ENCODE results near the gene INPP5K. TPM values are rescaled to one million over a fixed set of nuclear protein-coding genes. Genes with fewer than 3 reads are reported as not detected.
"Not testable (repeated sequence)": the region's sequence is repeated elsewhere in the genome, so short reads cannot be mapped to it uniquely, and the experiment has no call there.

INPP5K gene
- total RNA-seq, 1 donor from 2014 or later, result 50.0 TPM

- ChIA-PET POLR2A (interaction anchor here (0.6 to 2.4 kb wide), 10 partner anchors 19 to 175 kb away, joined by 3 to 15 read pairs (median 6); partner anchors contain the start of genes INPP5K and MYO1C), CTCF (interaction anchor here (0.7 to 2.4 kb wide), 4 partner anchors 29 to 193 kb away, joined by 3 to 18 read pairs (median 4); partner anchors contain the start of gene INPP5K)
- peaks cover 24% of the 10 kb centered on the region for H3K36me3 Mint-ChIP-seq (ENCODE audit: low read depth)
- H3K9me3 Mint-ChIP-seq, result no peaks in the 10 kb centered on the region
- peaks cover 53% of the 10 kb centered on the region for H3K4me1 Mint-ChIP-seq
- H3K27me3 Mint-ChIP-seq, result no peaks in the 10 kb centered on the region
- peak within 1 kb of the TSS; percentile 87 for H3K27ac Mint-ChIP-seq
- no peak for TF ChIP-seq CTCF (IDR thresholded peaks at IDR 0.05)
- intact Hi-C loops (cut with micrococcal nuclease), result loop anchor here (1.0 kb wide), 6 partner anchors 18 to 106 kb away; partner anchors contain the start of genes INPP5K, PITPNA and YWHAE
- ATAC-seq (ENCODE audit: low read depth) (peak; percentile 92), DNase-seq (peak; percentile 99)
- peak within 1 kb of the TSS; percentile 94 for H3K4me3 Mint-ChIP-seq
Observed at GRCh38 chr17:1455797-1456599, 60.4 kb downstream of the INPP5K start, which contains the start of gene CRK. TSS of gene CRK (minus strand) at chr17:1456232. CDS start at chr17:1456117, 115 bp downstream.

- intact Hi-C loops (cut with micrococcal nuclease), result loop anchor here (1.0 kb wide), 2 partner anchors 90 to 107 kb away; partner anchors contain the start of gene PITPNA
- peak; percentile 42 for ATAC-seq (ENCODE audit: low read depth)
- peaks cover 54% of the 10 kb centered on the region for H3K4me1 Mint-ChIP-seq
Observed at GRCh38 chr17:1455291-1455796, 61.1 kb downstream of the INPP5K start.

GRCh38 chr17:1454541-1454940 lies 61.9 kb downstream of the INPP5K start:
- CTCF ChIA-PET, result interaction anchor here (1.0 kb wide), 1 partner anchor 60 kb away, joined by 3 read pairs; no protein-coding TSS in a partner anchor
- H3K27ac Mint-ChIP-seq, result peak overlapping the region; percentile 69

More at GRCh38 chr17:1455291-1455796, 61.1 kb downstream of the INPP5K start:
- Mint-ChIP-seq H3K27ac (peak overlapping the region; percentile 87), H3K36me3 (ENCODE audit: low read depth) (peaks cover 24% of the 10 kb centered on the region), H3K27me3 (no peaks in the 10 kb centered on the region), H3K4me3 (peak overlapping the region; percentile 94), H3K9me3 (no peaks in the 10 kb centered on the region)
- POLR2A ChIA-PET, result interaction anchor here (0.6 to 2.4 kb wide), 9 partner anchors 19 to 174 kb away, joined by 3 to 15 read pairs (median 6); partner anchors contain the start of genes INPP5K and MYO1C
- CTCF ChIA-PET, result interaction anchor here (1.2 to 2.4 kb wide), 3 partner anchors 61 to 193 kb away, joined by 4 to 18 read pairs (median 5); partner anchors contain the start of gene INPP5K
- no peak for TF ChIP-seq CTCF (IDR thresholded peaks at IDR 0.05)
- DNase-seq, result peak; percentile 61

GRCh38 chr17:1453694-1454093 lies 62.7 kb downstream of the INPP5K start:
- H3K4me3 Mint-ChIP-seq; ATAC-seq (ENCODE audit: low read depth); intact Hi-C loops (cut with micrococcal nuclease); DNase-seq; H3K27me3 Mint-ChIP-seq; H3K27ac Mint-ChIP-seq; H3K9me3 Mint-ChIP-seq: not testable (repeated sequence)
- POLR2A ChIA-PET, result interaction anchor here (1.1 to 1.4 kb wide), 3 partner anchors 9 to 55 kb away, joined by 3 to 4 read pairs (median 4); no protein-coding TSS in a partner anchor
- Mint-ChIP-seq H3K36me3 (ENCODE audit: low read depth) (peaks cover 32% of the 10 kb centered on the region), H3K4me1 (peaks cover 58% of the 10 kb centered on the region)
- CTCF ChIA-PET, result interaction anchor here (1.0 kb wide), 1 partner anchor 61 kb away, joined by 3 read pairs; no protein-coding TSS in a partner anchor

More at GRCh38 chr17:1454541-1454940, 61.9 kb downstream of the INPP5K start:
- intact Hi-C loops (cut with micrococcal nuclease), result no loop called here
- no peak for DNase-seq
- peaks cover 49% of the 10 kb centered on the region for H3K4me1 Mint-ChIP-seq
- H3K27me3 Mint-ChIP-seq, result no peaks in the 10 kb centered on the region
- peaks cover 24% of the 10 kb centered on the region for H3K36me3 Mint-ChIP-seq (ENCODE audit: low read depth)
- H3K4me3 Mint-ChIP-seq, result peak overlapping the region; percentile 94
- no peak for ATAC-seq (ENCODE audit: low read depth)
- no peaks in the 10 kb centered on the region for H3K9me3 Mint-ChIP-seq
- TF ChIP-seq CTCF (IDR thresholded peaks at IDR 0.05), result no peak
- POLR2A ChIA-PET, result interaction anchor here (0.5 to 1.4 kb wide), 2 partner anchors 35 to 80 kb away, joined by 3 read pairs; no protein-coding TSS in a partner anchor

GRCh38 chr17:1452836-1453235 lies 63.6 kb downstream of the INPP5K start:
- H3K36me3 Mint-ChIP-seq (ENCODE audit: low read depth), result peaks cover 35% of the 10 kb centered on the region
- peaks cover 60% of the 10 kb centered on the region for H3K4me1 Mint-ChIP-seq
- no peak overlapping the region for H3K4me3 Mint-ChIP-seq
- no peak for TF ChIP-seq CTCF (IDR thresholded peaks at IDR 0.05)
- no peaks in the 10 kb centered on the region for H3K9me3 Mint-ChIP-seq
- intact Hi-C loops (cut with micrococcal nuclease), result no loop called here
- DNase-seq (no peak), ATAC-seq (ENCODE audit: low read depth) (no peak)
- H3K27ac Mint-ChIP-seq, result no peak overlapping the region
- H3K27me3 Mint-ChIP-seq, result no peaks in the 10 kb centered on the region
- POLR2A ChIA-PET, result interaction anchor here (1.1 to 1.4 kb wide), 2 partner anchors 10 to 55 kb away, joined by 4 read pairs; no protein-coding TSS in a partner anchor
- CTCF ChIA-PET, result interaction anchor here (1.4 kb wide), 1 partner anchor 87 kb away, joined by 3 read pairs; no protein-coding TSS in a partner anchor

- Mint-ChIP-seq H3K4me1 (peaks cover 58% of the 10 kb centered on the region), H3K36me3 (ENCODE audit: low read depth) (peaks cover 48% of the 10 kb centered on the region)
- POLR2A ChIA-PET; ATAC-seq (ENCODE audit: low read depth); H3K27ac Mint-ChIP-seq; H3K27me3 Mint-ChIP-seq; intact Hi-C loops (cut with micrococcal nuclease); H3K4me3 Mint-ChIP-seq; CTCF ChIA-PET; DNase-seq; H3K9me3 Mint-ChIP-seq: not testable (repeated sequence)
Observed at GRCh38 chr17:1450261-1450660, 66.2 kb downstream of the INPP5K start.
